ELF-1 (cell line): ENCODE results near the gene MIEN1.
"Not testable (repeated sequence)": the region's sequence is repeated elsewhere in the genome, so short reads cannot be mapped to it uniquely, and the experiment has no call there.

Source experiments
- DNase-seq: peaks from one replicate; pipeline ENCODE4 v3.0.0-alpha.2; 2016; ENCODE audit warnings: low read depth, low spot score

MIEN1 gene

GRCh38 chr17:39739885-39740356, 9.6 kb upstream of the MIEN1 start:
- DNase-seq, result peak; percentile 62

DNA sequence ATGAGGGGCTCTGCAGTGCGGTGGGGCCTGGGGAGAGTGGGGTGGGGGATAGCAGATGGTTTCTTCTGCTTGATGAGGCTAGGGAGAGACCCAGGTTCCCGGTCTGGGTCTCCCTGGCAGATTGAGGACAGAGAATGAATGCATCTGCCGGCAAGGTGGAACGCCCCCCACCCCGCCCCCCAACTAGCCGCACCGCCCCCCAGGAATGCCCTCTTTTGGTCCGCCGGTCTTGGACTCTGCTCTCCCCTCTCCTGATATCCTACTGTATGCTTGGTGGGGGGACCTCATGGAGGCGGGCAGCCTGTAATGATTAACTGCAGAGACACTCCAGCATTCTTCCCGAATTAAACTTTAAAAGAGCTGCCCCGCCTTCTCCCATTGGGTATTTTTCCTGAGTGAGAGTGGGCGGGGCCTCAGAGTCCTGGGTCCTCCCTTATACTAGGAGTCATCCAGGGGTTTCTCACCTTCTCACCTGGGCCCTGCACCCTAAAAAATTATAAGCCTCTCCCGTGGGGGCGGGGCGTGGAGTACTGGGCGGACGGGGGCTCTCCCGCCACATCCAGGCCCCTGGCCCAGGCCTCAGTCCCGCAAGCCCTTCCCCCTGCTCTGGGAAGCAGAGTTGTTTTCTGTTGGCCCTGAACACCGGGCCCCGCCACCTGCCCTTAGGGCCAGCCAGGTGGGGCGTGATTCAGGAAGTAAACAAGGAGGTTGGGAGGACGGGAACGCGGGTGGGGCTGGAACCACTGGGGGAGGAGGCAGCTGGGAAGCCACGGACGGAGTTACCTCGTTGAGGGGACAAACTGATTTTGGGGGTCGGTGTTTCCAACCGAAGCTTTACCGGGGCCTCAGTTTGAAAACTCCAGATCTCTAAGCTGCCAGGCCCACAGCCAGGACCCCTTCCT, 8.9 kb upstream of the MIEN1 start:
- DNase-seq, result peak; percentile 85

- DNase-seq, result peak; percentile 70
These were observed 8.2 kb upstream of the MIEN1 start for GRCh38 chr17:39738568-39738901.

DNA sequence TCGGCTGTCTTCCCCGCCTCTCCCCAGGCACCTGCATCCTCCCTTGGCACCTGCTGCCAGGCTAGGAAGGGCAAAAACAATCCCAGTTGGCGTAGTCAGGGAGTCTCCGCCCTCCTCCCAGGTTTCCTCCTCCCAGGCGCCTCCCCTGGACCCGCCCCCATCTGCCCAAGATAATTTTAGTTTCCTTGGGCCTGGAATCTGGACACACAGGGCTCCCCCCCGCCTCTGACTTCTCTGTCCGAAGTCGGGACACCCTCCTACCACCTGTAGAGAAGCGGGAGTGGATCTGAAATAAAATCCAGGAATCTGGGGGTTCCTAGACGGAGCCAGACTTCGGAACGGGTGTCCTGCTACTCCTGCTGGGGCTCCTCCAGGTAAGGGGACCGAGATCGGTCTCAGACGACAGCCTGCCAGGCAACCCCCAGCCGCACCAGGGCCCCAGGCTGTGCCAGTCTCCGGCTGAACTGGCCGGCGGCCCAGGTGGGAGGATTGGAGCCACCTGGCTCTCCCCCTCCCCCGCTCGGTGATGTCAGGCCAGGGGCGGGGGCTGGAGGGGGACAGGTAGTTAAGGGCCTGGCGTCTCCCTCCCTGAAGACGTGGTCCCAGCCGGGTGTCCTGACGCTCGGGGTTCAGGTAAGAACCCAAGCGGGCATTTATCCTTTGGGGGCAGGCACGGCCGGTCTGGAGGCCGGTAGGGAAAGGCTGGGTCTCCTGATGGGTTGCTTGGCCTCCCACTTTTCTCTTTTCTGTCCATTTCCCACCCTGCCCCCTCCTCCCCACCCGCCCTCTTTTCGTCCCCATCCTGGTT, 7.6 kb upstream of the MIEN1 start, which contains the start of gene GRB7:
GRB7 (plus strand) TSS at position 179 of the 808 bp plus-strand sequence. CDS start 4,364 bp downstream, outside the sequence.
- DNase-seq, result peak; percentile 78

DNA sequence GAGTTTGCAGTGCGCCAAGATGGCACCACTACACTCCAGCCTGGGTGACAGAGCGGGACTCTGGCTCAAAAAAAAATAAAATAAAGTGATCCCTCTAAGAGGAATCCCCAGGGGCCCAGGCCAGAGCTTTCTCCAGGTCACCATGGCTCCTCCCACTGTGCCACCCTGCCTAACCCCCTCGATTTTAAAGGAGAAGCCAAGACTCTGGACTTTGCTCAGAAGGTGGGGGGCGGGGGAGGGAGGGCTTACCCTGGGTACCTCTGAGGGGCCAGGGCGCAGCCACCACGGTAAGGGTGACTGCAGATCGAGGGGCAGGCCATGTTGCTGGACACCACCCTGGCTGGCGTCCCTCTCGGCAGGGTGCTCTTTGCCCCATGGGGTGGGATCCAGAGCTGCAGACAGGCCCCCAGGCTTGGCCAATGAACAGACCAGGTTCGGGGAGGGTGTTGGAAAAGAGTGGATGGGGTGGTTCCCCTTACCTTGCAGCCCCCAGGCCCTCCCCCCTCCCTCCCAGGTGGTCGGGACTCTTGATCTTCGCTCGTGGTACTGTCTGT, 7.0 kb upstream of the MIEN1 start:
- DNase-seq, result no peak

GRCh38 chr17:39736319-39737165, 6.2 kb upstream of the MIEN1 start:
- DNase-seq, result no peak

- peak; percentile 62 for DNase-seq
These were observed 5.5 kb upstream of the MIEN1 start for GRCh38 chr17:39735882-39736281.

DNA sequence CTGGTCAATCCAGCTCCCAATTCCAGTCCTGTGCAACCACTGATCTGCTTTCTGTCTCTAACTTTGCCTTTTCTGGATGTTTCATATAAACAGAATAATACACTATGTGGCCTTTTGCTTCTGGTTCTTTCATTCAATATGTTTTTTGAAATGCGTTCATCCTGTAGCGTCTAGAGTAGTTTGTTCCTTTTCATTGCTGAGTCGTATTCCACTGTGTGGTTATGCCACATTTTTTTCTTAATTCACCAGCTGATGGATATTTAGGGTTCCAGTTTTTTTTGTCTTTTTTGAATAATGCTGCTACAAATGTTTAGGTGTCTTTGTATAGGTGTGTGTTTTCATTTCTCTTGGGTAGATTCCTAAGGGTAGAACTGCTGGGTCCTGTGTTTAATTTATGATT, 2.3 kb upstream of the MIEN1 start:
- no peak for DNase-seq

DNA sequence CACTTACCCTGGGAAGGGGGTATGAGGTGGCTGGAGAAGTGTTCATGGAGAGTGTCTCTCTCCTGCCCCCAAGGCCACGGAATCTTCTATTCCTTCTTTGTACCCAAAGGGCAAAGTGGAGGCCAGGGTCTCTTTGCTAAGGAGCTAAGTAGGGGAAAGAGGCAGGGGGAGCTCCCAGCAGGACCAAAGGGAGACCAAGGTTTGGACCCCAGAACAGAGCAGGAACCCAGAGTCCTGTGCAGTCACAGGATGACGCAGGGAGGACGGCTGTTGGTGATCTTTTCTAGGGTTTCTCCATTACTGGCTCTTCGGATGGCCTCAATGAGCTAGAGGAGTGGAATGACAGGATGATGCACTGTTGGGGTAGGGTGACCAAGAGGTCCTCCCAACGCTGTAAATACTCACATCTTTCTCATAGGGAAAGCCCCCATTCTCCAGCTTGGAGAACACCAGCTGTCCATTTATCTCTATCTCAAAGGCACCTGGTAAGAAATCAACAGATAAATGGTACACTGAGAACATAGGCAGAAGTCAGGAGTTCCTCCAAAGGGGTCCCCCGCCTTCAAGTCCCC, 966 bp downstream of the MIEN1 start:
- DNase-seq, result no peak

GRCh38 chr17:39727556-39727955, 2.8 kb downstream of the MIEN1 start:
- no peak for DNase-seq

DNA sequence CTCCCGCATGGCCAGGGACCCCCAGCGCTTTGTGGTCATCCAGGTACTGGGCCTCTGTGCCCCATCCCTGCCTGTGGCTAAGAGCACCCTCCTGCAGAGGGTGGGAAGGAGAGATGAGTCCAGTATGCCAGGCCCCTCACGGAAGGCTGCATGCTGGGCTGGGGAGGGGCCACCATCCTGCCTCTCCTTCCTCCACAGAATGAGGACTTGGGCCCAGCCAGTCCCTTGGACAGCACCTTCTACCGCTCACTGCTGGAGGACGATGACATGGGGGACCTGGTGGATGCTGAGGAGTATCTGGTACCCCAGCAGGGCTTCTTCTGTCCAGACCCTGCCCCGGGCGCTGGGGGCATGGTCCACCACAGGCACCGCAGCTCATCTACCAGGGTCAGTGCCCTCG, 3.7 kb downstream of the MIEN1 start:
- no peak for DNase-seq

DNA sequence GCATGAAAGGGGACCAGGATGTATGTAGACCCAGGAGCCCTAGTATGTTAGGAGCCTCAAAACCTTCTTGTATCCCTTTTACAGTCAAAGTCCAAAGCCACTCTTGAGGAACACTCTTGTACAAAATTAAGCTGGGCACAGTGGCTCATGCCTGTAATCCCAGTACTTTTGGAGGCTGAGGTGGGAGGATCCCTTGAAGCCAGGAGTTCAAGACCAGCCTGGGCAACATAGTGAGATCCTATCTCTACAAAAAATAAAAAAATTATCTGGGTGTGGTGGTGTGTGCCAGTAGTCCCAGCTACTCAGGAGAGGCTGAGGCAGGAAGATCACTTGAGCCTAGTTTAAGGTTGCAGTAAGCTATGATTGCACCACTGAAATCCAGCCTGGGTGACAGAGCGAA, 4.4 kb downstream of the MIEN1 start:
- not testable (repeated sequence) for DNase-seq

DNA sequence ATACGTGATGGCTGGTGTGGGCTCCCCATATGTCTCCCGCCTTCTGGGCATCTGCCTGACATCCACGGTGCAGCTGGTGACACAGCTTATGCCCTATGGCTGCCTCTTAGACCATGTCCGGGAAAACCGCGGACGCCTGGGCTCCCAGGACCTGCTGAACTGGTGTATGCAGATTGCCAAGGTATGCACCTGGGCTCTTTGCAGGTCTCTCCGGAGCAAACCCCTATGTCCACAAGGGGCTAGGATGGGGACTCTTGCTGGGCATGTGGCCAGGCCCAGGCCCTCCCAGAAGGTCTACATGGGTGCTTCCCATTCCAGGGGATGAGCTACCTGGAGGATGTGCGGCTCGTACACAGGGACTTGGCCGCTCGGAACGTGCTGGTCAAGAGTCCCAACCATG, 5.6 kb downstream of the MIEN1 start:
- DNase-seq, result no peak

- DNase-seq, result peak; percentile 75
These were observed 7.1 kb downstream of the MIEN1 start for GRCh38 chr17:39722965-39723848.

GRCh38 chr17:39722104-39722503, 8.2 kb downstream of the MIEN1 start:
- DNase-seq, result no peak

DNA sequence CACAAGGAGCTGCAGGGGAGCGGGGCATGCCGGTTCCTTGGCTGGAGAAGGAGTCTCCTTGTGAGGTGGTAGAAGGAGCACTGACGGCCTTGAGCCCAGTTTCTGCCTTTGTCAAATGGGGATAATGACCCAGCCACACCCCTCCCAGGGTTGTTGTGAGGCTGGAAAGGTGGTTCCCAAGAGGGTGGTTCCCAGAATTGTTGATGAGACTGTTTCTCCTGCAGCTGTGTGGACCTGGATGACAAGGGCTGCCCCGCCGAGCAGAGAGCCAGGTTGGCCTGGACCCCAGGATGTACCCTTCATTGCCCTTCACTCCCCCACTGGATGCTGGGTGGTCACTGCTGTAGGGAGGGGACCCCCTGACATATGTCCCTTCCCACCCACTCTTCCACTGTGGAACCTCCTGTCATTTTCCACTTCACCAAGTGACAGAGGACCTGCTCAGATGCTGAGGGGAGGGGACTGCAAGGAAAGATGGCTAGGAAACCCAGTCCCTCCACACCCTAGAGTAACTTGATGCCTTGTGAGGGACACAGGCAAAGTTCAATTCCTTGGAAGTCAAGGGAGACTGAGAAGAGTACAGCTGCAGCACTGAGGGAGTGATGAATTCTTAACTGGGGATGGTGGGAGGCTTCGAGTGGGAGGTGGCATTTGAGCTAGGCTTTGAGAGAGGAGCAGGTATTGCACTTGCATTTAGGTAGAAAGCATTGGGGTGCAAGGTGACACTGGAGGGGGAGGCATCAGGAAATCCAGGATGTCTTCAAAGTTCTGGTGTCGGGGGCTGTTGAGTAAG, 10.6 kb downstream of the MIEN1 start:
- no peak for DNase-seq

DNA sequence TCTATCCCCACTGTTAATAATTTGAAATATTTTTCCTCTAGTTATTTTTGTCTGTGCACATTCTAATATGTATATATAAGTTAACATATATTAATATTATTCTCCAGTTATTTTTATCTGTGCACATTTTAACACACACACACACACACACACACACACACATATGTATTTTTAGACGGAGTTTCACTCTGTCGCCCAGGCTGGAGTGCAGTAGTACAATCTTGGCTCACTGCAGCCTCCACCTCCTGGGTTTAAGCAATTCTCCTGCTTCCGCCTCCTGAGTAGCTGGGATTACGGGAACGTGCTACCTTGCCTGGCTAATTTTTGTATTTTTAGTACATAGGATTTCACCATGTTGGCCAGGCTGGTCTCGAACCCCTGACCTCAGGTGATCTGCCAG, 12.7 kb downstream of the MIEN1 start:
- no peak for DNase-seq

DNA sequence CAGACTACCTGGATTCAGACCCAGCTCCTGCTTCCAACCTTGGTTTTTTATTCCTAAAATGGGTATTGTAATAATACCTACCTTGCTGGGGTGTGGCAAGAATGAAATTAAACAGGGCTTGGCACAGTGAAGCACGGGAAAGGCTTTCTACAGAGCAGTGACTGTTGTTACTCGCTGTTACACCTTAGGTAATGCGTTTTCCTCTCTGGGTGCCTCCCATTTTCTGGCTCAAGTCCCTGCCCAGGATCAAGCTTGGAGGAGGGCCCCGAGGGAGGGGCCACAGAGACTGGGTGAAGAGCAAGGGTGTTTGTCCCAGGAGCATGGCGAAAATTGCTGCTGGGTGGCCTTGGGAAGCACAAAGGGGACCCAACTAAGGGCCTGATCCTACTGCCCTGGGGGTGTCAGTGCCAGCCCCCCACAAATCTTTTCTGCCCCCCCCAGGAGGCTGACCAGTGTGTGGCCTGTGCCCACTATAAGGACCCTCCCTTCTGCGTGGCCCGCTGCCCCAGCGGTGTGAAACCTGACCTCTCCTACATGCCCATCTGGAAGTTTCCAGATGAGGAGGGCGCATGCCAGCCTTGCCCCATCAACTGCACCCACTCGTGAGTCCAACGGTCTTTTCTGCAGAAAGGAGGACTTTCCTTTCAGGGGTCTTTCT, 13.3 kb downstream of the MIEN1 start:
- DNase-seq, result no peak
